Embryonic facial prominence (tissue), 1 donor: Measurements from ENCODE around the gene PHF2.

Experiments used
- DNase-seq: peaks from one replicate; pipeline ENCODE4 v3.0.0-alpha.2; 2016; ENCODE audit errors: extremely low spot score

Gene PHF2

GRCh38 chr9:93678199-93679019 lies 102.0 kb downstream of the PHF2 start:
- DNase-seq: no peak

- DNase-seq: no peak
Observed at GRCh38 chr9:93679536-93680442, 103.4 kb downstream of the PHF2 start.

GRCh38 chr9:93680443-93681268 lies 104.3 kb downstream of the PHF2 start:
- no peak for DNase-seq

- no peak for DNase-seq
Observed at GRCh38 chr9:93681269-93682154, 105.1 kb downstream of the PHF2 start.

- DNase-seq: no peak
Observed at GRCh38 chr9:93682155-93682968, 106.0 kb downstream of the PHF2 start.

- no peak for DNase-seq
Observed at GRCh38 chr9:93683331-93684134, 107.1 kb downstream of the PHF2 start.

- DNase-seq: no peak
Observed at GRCh38 chr9:93684161-93684765, 107.9 kb downstream of the PHF2 start.

- DNase-seq: no peak
Observed at GRCh38 chr9:93684806-93685543, 108.6 kb downstream of the PHF2 start.

- no peak for DNase-seq
Observed at GRCh38 chr9:93686127-93686879, 109.9 kb downstream of the PHF2 start.

GRCh38 chr9:93686880-93687236 lies 110.5 kb downstream of the PHF2 start:
- no peak for DNase-seq

GRCh38 chr9:93690618-93691017 lies 114.2 kb downstream of the PHF2 start:
- DNase-seq: no peak

- no peak for DNase-seq
Observed at GRCh38 chr9:93693129-93693528, 116.7 kb downstream of the PHF2 start.

GRCh38 chr9:93697352-93698139 lies 121.2 kb downstream of the PHF2 start:
- no peak for DNase-seq

- no peak for DNase-seq
Observed at GRCh38 chr9:93698140-93698908, 121.9 kb downstream of the PHF2 start.

GRCh38 chr9:93699650-93700049 lies 123.3 kb downstream of the PHF2 start:
- no peak for DNase-seq
